IMR-90 (cell line): ENCODE measurements around the gene SIK3. TPM values are rescaled to one million over a fixed set of nuclear protein-coding genes. Genes with fewer than 3 reads are reported as not detected.

Source experiments
- ATAC-seq: fragments of 200-7000 bp; cut with Tn5 transposase; 2 replicates; pipeline ENCODE4 v1.9.1; 2020; ENCODE audit warnings: low read depth, mild to moderate bottlenecking, moderate library complexity
- BruUV-seq: library from RNA; stranded (reverse); fragments of 400-500 nt; replicated peaks from 2 replicates; lab custom pipeline; 2021; lab: Mats Ljungman, UMichigan
- CTCF ChIA-PET: fragments of 300-600 bp; formaldehyde crosslinking; extraction: SDS; loops from one replicate; lab custom pipeline; 2021; ENCODE audit warnings: antibody characterized with exemption; lab: Yijun Ruan, JAX
- POLR2A ChIA-PET: fragments of 300-600 bp; sonication (Branson Sonifier 250); formaldehyde crosslinking; loops from one replicate; lab custom pipeline; 2022; ENCODE audit warnings: antibody characterized with exemption; ENCODE audit not compliant: unreplicated experiment; lab: Charles Lee
- DNase-seq: peaks from one replicate; pipeline ENCODE4 v3.0.0; 2013
- H2AFZ ChIP-seq: replicated peaks from 2 replicates; pipeline ENCODE3; 2013; ENCODE audit warnings: low read length, mild to moderate bottlenecking; ENCODE audit not compliant: poor library complexity
- H2AK5ac ChIP-seq: 2 replicates; pipeline ENCODE4 v1.6.1; 2013; ENCODE audit warnings: low read depth, low read length, inconsistent platforms
- H2AK9ac ChIP-seq: replicated peaks from 2 replicates; pipeline ENCODE3; 2013; ENCODE audit warnings: mild to moderate bottlenecking, low read depth, low read length, moderate library complexity; ENCODE audit not compliant: poor library complexity
- H2BK120ac ChIP-seq: 2 replicates; pipeline ENCODE4 v1.6.1; 2013; ENCODE audit warnings: low read depth, low read length, inconsistent platforms
- H2BK15ac ChIP-seq: 3 replicates; pipeline ENCODE4 v1.6.1; 2013; ENCODE audit warnings: low read depth, low read length, inconsistent platforms
- H2BK20ac ChIP-seq: 2 replicates; pipeline ENCODE4 v1.6.1; 2013; ENCODE audit warnings: low read depth, mild to moderate bottlenecking, inconsistent platforms, low read length, moderate library complexity
- H2BK5ac ChIP-seq: 2 replicates; pipeline ENCODE4 v1.6.1; 2013; ENCODE audit warnings: mild to moderate bottlenecking, low read depth, low read length, inconsistent platforms; ENCODE audit not compliant: poor library complexity, severe bottlenecking
- H3K14ac ChIP-seq: replicated peaks from 2 replicates; pipeline ENCODE4 v1.6.1; 2013; ENCODE audit warnings: low read depth, low read length, inconsistent platforms
- H3K18ac ChIP-seq: 2 replicates; pipeline ENCODE4 v1.6.1; 2013; ENCODE audit warnings: low read depth, low read length, control low read depth
- H3K23ac ChIP-seq: 2 replicates; pipeline ENCODE4 v1.6.1; 2013; ENCODE audit warnings: low read depth, low read length, inconsistent platforms
- H3K27ac ChIP-seq: 2 replicates; pipeline ENCODE4 v1.5.1; 2013; ENCODE audit warnings: mild to moderate bottlenecking, control low read depth, low read length; ENCODE audit not compliant: insufficient read depth
- H3K27me3 ChIP-seq: 2 replicates; pipeline ENCODE4 v1.6.1; 2013; ENCODE audit warnings: low read length; ENCODE audit not compliant: control insufficient read depth, insufficient read depth
- H3K36me3 ChIP-seq: 2 replicates; pipeline ENCODE4 v1.6.1; 2013; ENCODE audit warnings: low read length, mixed read lengths; ENCODE audit not compliant: control insufficient read depth, insufficient read depth
- H3K4ac ChIP-seq: 2 replicates; pipeline ENCODE4 v1.6.1; 2013; ENCODE audit warnings: low read depth, low read length, inconsistent platforms
- H3K4me1 ChIP-seq: 2 replicates; pipeline ENCODE4 v1.6.1; 2013; ENCODE audit warnings: low read length, mixed read lengths; ENCODE audit not compliant: control insufficient read depth, insufficient read depth
- H3K4me2 ChIP-seq: 2 replicates; pipeline ENCODE4 v1.6.1; 2013; ENCODE audit warnings: low read depth, mild to moderate bottlenecking, control low read depth, low read length, moderate library complexity
- H3K4me3 ChIP-seq: 2 replicates; pipeline ENCODE4 v1.5.1; 2013; ENCODE audit warnings: low read depth, mild to moderate bottlenecking, control low read depth, low read length, moderate library complexity; ENCODE audit not compliant: insufficient read depth
- H3K56ac ChIP-seq: 2 replicates; pipeline ENCODE4 v1.6.1; 2013; ENCODE audit warnings: low read length, inconsistent platforms; ENCODE audit not compliant: insufficient read depth; ENCODE audit errors: extremely low read depth
- H3K79me1 ChIP-seq, 2 experiments: 2 replicates each; pipeline ENCODE4 v1.6.1; 2013; ENCODE audit warnings: low read length in 2 of 2, inconsistent platforms in 1 of 2, low read depth in 1 of 2
- H3K9ac ChIP-seq: 2 replicates; pipeline ENCODE4 v1.6.1; 2013; ENCODE audit warnings: low read depth, low read length, control low read depth
- H3K9me1 ChIP-seq: 2 replicates; pipeline ENCODE4 v1.6.1; 2013; ENCODE audit warnings: low read length, inconsistent platforms; ENCODE audit not compliant: insufficient read depth
- H3K9me3 ChIP-seq: 2 replicates; pipeline ENCODE4 v1.6.1; 2013; ENCODE audit warnings: low read length; ENCODE audit not compliant: control insufficient read depth, insufficient read depth
- H4K20me1 ChIP-seq: 2 replicates; pipeline ENCODE4 v1.6.1; 2013; ENCODE audit warnings: low read length, inconsistent platforms; ENCODE audit not compliant: insufficient read depth
- H4K5ac ChIP-seq: 2 replicates; pipeline ENCODE4 v1.6.1; 2013; ENCODE audit warnings: mild to moderate bottlenecking, low read depth, low read length, control low read depth
- H4K8ac ChIP-seq, 2 experiments: 2 replicates each; pipeline ENCODE4 v1.6.1; 2013; ENCODE audit warnings: low read depth in 2 of 2, low read length in 2 of 2, control low read depth in 1 of 2, inconsistent platforms in 1 of 2
- H4K91ac ChIP-seq: 2 replicates; pipeline ENCODE4 v1.6.1; 2013; ENCODE audit warnings: low read depth, low read length, inconsistent platforms; ENCODE audit not compliant: insufficient read depth
- CEBPB ChIP-seq: IDR thresholded peaks from 2 replicates; pipeline ENCODE4 v1.6.1; 2012; ENCODE audit warnings: low read depth, low read length, improper control_type of control experiment
- MAFK ChIP-seq: IDR thresholded peaks from 2 replicates; pipeline ENCODE4 v1.6.1; 2012; ENCODE audit warnings: low read depth, low read length, improper control_type of control experiment
- WGBS, 2 experiments: methylation state at CpG; one replicate each; pipeline versions ENCODE4 v1.1.5 to v1.1.7; 2013; ENCODE audit warnings: missing lambda C conversion rate in 2 of 2; ENCODE audit not compliant: insufficient read length in 1 of 2; ENCODE audit errors: extremely low coverage in 2 of 2; 5-methylcytosine and 5-hydroxymethylcytosine counted together
- dilution Hi-C: fragments of 300-500 bp; cut with HindIII; formaldehyde crosslinking; loops from one replicate; pipeline ENCODE4 v1.14.3; 2018; ENCODE audit warnings: low sequenced_read_pairs; ENCODE audit not compliant: unreplicated experiment
- in situ Hi-C: fragments of 300-500 bp; cut with MboI; formaldehyde crosslinking; loops from 3 replicates; pipeline ENCODE4 v1.14.3; 2019; ENCODE audit warnings: low sequenced_read_pairs, inconsistent platforms, mixed read lengths
- intact Hi-C: fragments of 100-400 bp; cut with micrococcal nuclease; formaldehyde crosslinking; loops from 2 replicates; pipeline ENCODE4 v1.10.0; 2022
- polyA plus RNA-seq, 3 experiments: library from polyadenylated mRNA; depleted of rRNA; stranded (reverse); fragments of >200 nt; gene quantifications; 2 replicates each; pipeline ENCODE4 v1.2.3, GENCODE V29; 2012; ENCODE audit warnings: low replicate concordance in 1 of 3
- total RNA-seq: library from RNA; depleted of rRNA; stranded (reverse); fragments of >200 nt; gene quantifications from 2 replicates; pipeline ENCODE4 v1.2.3, GENCODE V29; 2012

Gene SIK3
- total and polyA plus RNA-seq, 2 of the 4 experiments (the other 2 are of a cell fraction), result 8.2 to 9.1 TPM

DNA sequence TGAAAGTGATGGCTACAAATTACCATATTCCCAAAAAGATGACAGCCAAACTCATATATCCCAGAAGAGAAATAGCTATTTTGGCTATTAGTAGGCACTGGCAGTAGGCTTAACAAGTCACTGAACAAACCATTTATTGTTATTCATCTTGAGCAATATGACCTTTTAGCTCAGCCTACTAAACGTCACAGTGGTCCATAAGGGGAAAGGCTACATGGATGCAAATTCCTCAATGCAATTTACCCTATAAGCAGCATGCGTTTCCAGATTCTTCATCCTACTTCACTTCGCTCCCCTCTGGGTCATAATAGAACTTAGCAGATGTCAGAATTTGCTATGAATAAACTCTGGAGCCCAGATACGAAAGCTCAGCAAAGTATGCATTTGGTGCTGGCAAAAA lies 114.0 kb downstream of the SIK3 start:
- H2BK20ac ChIP-seq, result peak overlapping the region; percentile 8; the same call in 1 of the 2 replicates
- no peaks in the 10 kb centered on the region for H3K27me3 ChIP-seq
- peak overlapping the region; percentile 91 for H3K4me2 ChIP-seq
- peak overlapping the region; percentile 28; the same call in 1 of the 2 replicates for H3K4ac ChIP-seq
- peak overlapping the region; percentile 73 for H2BK5ac ChIP-seq
- H2AK9ac ChIP-seq, result no peak overlapping the region
- BruUV-seq, result no TSS peak
- peak overlapping the region; percentile 16; the same call in 1 of the 3 replicates for H2BK15ac ChIP-seq
- POLR2A ChIA-PET, result no interaction called here
- H3K18ac ChIP-seq, result peak overlapping the region; percentile 76; the same call in 1 of the 2 replicates
- dilution Hi-C loops (no loop called here), intact Hi-C loops (loop anchor here (2.0 to 5.0 kb wide), 2 partner anchors 97 to 113 kb away; no protein-coding TSS in a partner anchor), in situ Hi-C loops (no loop called here)
- peaks cover 11% of the 10 kb centered on the region for H3K4me1 ChIP-seq
- H3K14ac ChIP-seq, result peak overlapping the region; percentile 51
- H4K91ac ChIP-seq, result no peak overlapping the region
- H3K23ac ChIP-seq, result no peak overlapping the region; the same call in 1 of the 2 replicates
- H3K36me3 ChIP-seq, result no peaks in the 10 kb centered on the region
- no peak overlapping the region for H3K9ac ChIP-seq
- no peak overlapping the region for H2AFZ ChIP-seq
- H4K20me1 ChIP-seq, result peaks cover 27% of the 10 kb centered on the region
- peak overlapping the region; percentile 83; the same call in 1 of the 2 replicates for H2AK5ac ChIP-seq
- H3K56ac ChIP-seq, result no peak overlapping the region
- no peak overlapping the region; the same call in 1 of the 2 replicates for H4K5ac ChIP-seq
- ATAC-seq, result peak; percentile 50
- peak; percentile 75 for DNase-seq
- H3K4me3 ChIP-seq, result no peak overlapping the region
- peak; percentile 86 for TF ChIP-seq CEBPB
- no peak for TF ChIP-seq MAFK
- H3K9me1 ChIP-seq, result peaks cover 7% of the 10 kb centered on the region
- peak overlapping the region in 1 of 2 experiments; percentile 49; a peak in 1 of 4 replicates for H4K8ac ChIP-seq
- H3K9me3 ChIP-seq, result no peaks in the 10 kb centered on the region
- H2BK120ac ChIP-seq, result peak overlapping the region; percentile 29; the same call in 1 of the 2 replicates
- peaks cover 18 to 57% of the 10 kb centered on the region in 2 experiments for H3K79me1 ChIP-seq
- H3K27ac ChIP-seq, result peak overlapping the region; percentile 51; the same call in 1 of the 2 replicates
- no CpG with 5 or more reads among the region's 4 CpGs for WGBS, 2 experiments
- CTCF ChIA-PET, result interaction anchor here (1.9 kb wide), 1 partner anchor 11 kb away, joined by 7 read pairs; no protein-coding TSS in a partner anchor
